ENCODE data around the gene ZCCHC24. TPM values are rescaled to one million over a fixed set of nuclear protein-coding genes. Genes with fewer than 3 reads are reported as not detected.

The ZCCHC24 gene
- total RNA-seq, 2 experiments from 2014 or later = 0.98 to 2.2 TPM

GRCh38 chr10:79406683-79407422, 38.6 kb downstream of the ZCCHC24 start:
- H3K9me3 ChIP-seq (ENCODE audit: low read length) = no peaks in the 10 kb centered on the region
- CTCF ChIA-PET (ENCODE audit: unreplicated experiment) = no interaction called here
- H3K4me2 ChIP-seq (ENCODE audit: low read length) = no peak overlapping the region
- H3K4me1 ChIP-seq (ENCODE audit: insufficient read depth, low read length, poor library complexity, severe bottlenecking) = no peaks in the 10 kb centered on the region
- intact Hi-C loops (cut with micrococcal nuclease; ENCODE audit: unreplicated experiment) = no loop called here
- H3K79me2 ChIP-seq (ENCODE audit: insufficient read depth, low read depth, low read length) = no peaks in the 10 kb centered on the region
- no peaks in the 10 kb centered on the region for H3K9me2 ChIP-seq (ENCODE audit: insufficient read depth, low read length)
- H2AFZ ChIP-seq (ENCODE audit: low read length) = no peak overlapping the region
- DNase-seq (ENCODE audit: low spot score) = no peak
- TF ChIP-seq EZH2phosphoT487 (IDR thresholded peaks at IDR 0.05; ENCODE audit: borderline replicate concordance, low read depth, low read length) (no peak), CTCF (conservative IDR thresholded peaks at IDR 0.05; ENCODE audit: low read length) (no peak)
- no peaks in the 10 kb centered on the region for H3K36me3 ChIP-seq (ENCODE audit: insufficient read depth, low read length)
- H3K4me3 ChIP-seq (ENCODE audit: low read depth, low read length, poor library complexity, severe bottlenecking) = no peak overlapping the region
- POLR2A ChIA-PET = interaction anchor here (0.9 kb wide), 1 partner anchor 24 kb away, joined by 3 read pairs; no protein-coding TSS in a partner anchor
- H3K27ac ChIP-seq (ENCODE audit: low read depth, low read length, poor library complexity, severe bottlenecking) = no peak overlapping the region
- no peaks in the 10 kb centered on the region for H4K20me1 ChIP-seq (ENCODE audit: insufficient read depth, low read length)
- BruUV-seq (replicated peaks) = no TSS peak

- DNase-seq (ENCODE audit: low spot score) = no peak
- Histone ChIP-seq H3K4me2 (ENCODE audit: low read length) (no peak overlapping the region), H3K27ac (ENCODE audit: low read depth, low read length, poor library complexity, severe bottlenecking) (no peak overlapping the region), H3K9me2 (ENCODE audit: insufficient read depth, low read length) (no peaks in the 10 kb centered on the region), H3K4me1 (ENCODE audit: insufficient read depth, low read length, poor library complexity, severe bottlenecking) (no peaks in the 10 kb centered on the region), H4K20me1 (ENCODE audit: insufficient read depth, low read length) (no peaks in the 10 kb centered on the region), H3K4me3 (ENCODE audit: low read depth, low read length, poor library complexity, severe bottlenecking) (no peak overlapping the region), H3K9me3 (ENCODE audit: low read length) (no peaks in the 10 kb centered on the region), H2AFZ (ENCODE audit: low read length) (no peak overlapping the region), H3K79me2 (ENCODE audit: insufficient read depth, low read depth, low read length) (no peaks in the 10 kb centered on the region), H3K36me3 (ENCODE audit: insufficient read depth, low read length) (no peaks in the 10 kb centered on the region)
- POLR2A ChIA-PET = interaction anchor here (0.9 kb wide), 1 partner anchor 25 kb away, joined by 3 read pairs; no protein-coding TSS in a partner anchor
- TF ChIP-seq CTCF (conservative IDR thresholded peaks at IDR 0.05; ENCODE audit: low read length) (no peak), EZH2phosphoT487 (IDR thresholded peaks at IDR 0.05; ENCODE audit: borderline replicate concordance, low read depth, low read length) (no peak)
- intact Hi-C loops (cut with micrococcal nuclease; ENCODE audit: unreplicated experiment) = no loop called here
- no TSS peak for BruUV-seq (replicated peaks)
- CTCF ChIA-PET (ENCODE audit: unreplicated experiment) = no interaction called here
Measured at GRCh38 chr10:79405995-79406515, 39.4 kb downstream of the ZCCHC24 start.

All from OCI-LY7 (cell line).